Neuronal stem cell (in vitro differentiated cells): Measurements from ENCODE around the gene HDAC9.

Experiments
- DNase-seq: peaks from one replicate; pipeline ENCODE4 v3.0.0-alpha.2; 2013; ENCODE audit warnings: low spot score
- H2AFZ ChIP-seq: one replicate; pipeline ENCODE4 v1.6.1; 2013; ENCODE audit warnings: mild to moderate bottlenecking, low read length, inconsistent platforms
- H2AK5ac ChIP-seq: 2 replicates; pipeline ENCODE4 v1.6.1; 2013; ENCODE audit warnings: low read depth, mild to moderate bottlenecking, inconsistent platforms, low read length, moderate library complexity, mixed read lengths
- H2BK120ac ChIP-seq: 2 replicates; pipeline ENCODE4 v1.6.1; 2013; ENCODE audit warnings: low read depth, mild to moderate bottlenecking, inconsistent platforms, low read length, moderate library complexity, mixed read lengths
- H2BK12ac ChIP-seq: one replicate; pipeline ENCODE4 v1.6.1; 2013; ENCODE audit warnings: low read length, inconsistent platforms
- H2BK15ac ChIP-seq: 2 replicates; pipeline ENCODE4 v1.6.1; 2013; ENCODE audit warnings: mild to moderate bottlenecking, low read length, inconsistent platforms, mixed read lengths
- H2BK5ac ChIP-seq: one replicate; pipeline ENCODE4 v1.6.1; 2013; ENCODE audit warnings: inconsistent platforms, mild to moderate bottlenecking, low read length, moderate library complexity
- H3K14ac ChIP-seq: one replicate; pipeline ENCODE4 v1.6.1; 2013; ENCODE audit warnings: low read length, inconsistent platforms
- H3K18ac ChIP-seq: 2 replicates; pipeline ENCODE4 v1.6.1; 2013; ENCODE audit warnings: low read length, inconsistent platforms
- H3K23ac ChIP-seq: 2 replicates; pipeline ENCODE4 v1.6.1; 2013; ENCODE audit warnings: low read depth, mild to moderate bottlenecking, mixed read lengths, low read length, inconsistent platforms; ENCODE audit not compliant: poor library complexity
- H3K27ac ChIP-seq: replicated peaks from 3 replicates; pipeline ENCODE4 v1.5.1; 2013; ENCODE audit warnings: low read length, inconsistent platforms
- H3K27me3 ChIP-seq, 3 experiments: 2 replicates each; pipeline ENCODE4 v1.6.1; 2013; ENCODE audit warnings: low read length in 3 of 3, mild to moderate bottlenecking in 2 of 3, inconsistent platforms in 1 of 3, low read depth in 1 of 3, mixed read lengths in 1 of 3, moderate library complexity in 1 of 3; ENCODE audit not compliant: control insufficient read depth in 3 of 3, insufficient read depth in 3 of 3
- H3K36me3 ChIP-seq, 2 donors: replicated peaks in 1 of 2; 2 replicates each; pipeline ENCODE4 v1.6.1; 2013; ENCODE audit warnings: low read length in 2 of 2; ENCODE audit not compliant: control insufficient read depth in 2 of 2, insufficient read depth in 2 of 2
- H3K4ac ChIP-seq: 2 replicates; pipeline ENCODE4 v1.6.1; 2013; ENCODE audit warnings: inconsistent platforms, mild to moderate bottlenecking, low read length, moderate library complexity
- H3K4me1 ChIP-seq, 2 donors: 1 replicate in 1 of 2; 2 replicates in 1 of 2; pipeline ENCODE4 v1.6.1; 2013; ENCODE audit warnings: low read length in 2 of 2, low read depth in 1 of 2; ENCODE audit not compliant: control insufficient read depth in 2 of 2, insufficient read depth in 1 of 2
- H3K4me2 ChIP-seq: one replicate; pipeline ENCODE4 v1.6.1; 2013; ENCODE audit warnings: mild to moderate bottlenecking, low read length, inconsistent platforms; ENCODE audit not compliant: insufficient read depth, poor library complexity, severe bottlenecking
- H3K4me3 ChIP-seq, 2 donors: 2 replicates each; pipeline ENCODE4 v1.5.1; 2013; ENCODE audit warnings: low read length in 2 of 2, mild to moderate bottlenecking in 2 of 2, inconsistent platforms in 1 of 2, moderate library complexity in 1 of 2
- H3K79me1 ChIP-seq: one replicate; pipeline ENCODE4 v1.6.1; 2013; ENCODE audit warnings: low read depth, mild to moderate bottlenecking, inconsistent platforms, low read length, moderate library complexity
- H3K9ac ChIP-seq: one replicate; pipeline ENCODE4 v1.6.1; 2013; ENCODE audit warnings: mild to moderate bottlenecking, low read depth, low read length, inconsistent platforms; ENCODE audit not compliant: poor library complexity
- H3K9me3 ChIP-seq, 2 donors: replicated peaks in 1 of 2; 2 replicates each; pipeline versions ENCODE3 to v1.6.1; 2013; ENCODE audit warnings: low read length in 2 of 2, mild to moderate bottlenecking in 2 of 2, inconsistent platforms in 1 of 2, low read depth in 1 of 2, mixed read lengths in 1 of 2, moderate library complexity in 1 of 2; ENCODE audit not compliant: control insufficient read depth in 2 of 2, insufficient read depth in 1 of 2
- H4K8ac ChIP-seq: one replicate; pipeline ENCODE4 v1.6.1; 2013; ENCODE audit warnings: low read depth, mild to moderate bottlenecking, inconsistent platforms, low read length, moderate library complexity
- H4K91ac ChIP-seq: one replicate; pipeline ENCODE4 v1.6.1; 2013; ENCODE audit warnings: low read length, low read depth, mild to moderate bottlenecking, inconsistent platforms; ENCODE audit not compliant: poor library complexity
- WGBS, 2 donors: extraction: QIAGEN DNeasy Blood & Tissue Kit; methylation state at CpG; one replicate each; pipeline ENCODE4 v1.1.7; 2013; ENCODE audit warnings: missing lambda C conversion rate in 2 of 2, mixed read lengths in 1 of 2; ENCODE audit not compliant: insufficient read length in 2 of 2, insufficient replicate concordance in 1 of 2; ENCODE audit errors: extremely low coverage in 2 of 2; 5-methylcytosine and 5-hydroxymethylcytosine counted together

Gene HDAC9

GRCh38 chr7:18521945-18522566 lies 26.5 kb downstream of the HDAC9 start:
- H2BK12ac ChIP-seq, result no peak overlapping the region
- H3K9me3 ChIP-seq, result no peaks in the 10 kb centered on the region
- H2AFZ ChIP-seq, result peak overlapping the region; percentile 13
- H2BK120ac ChIP-seq, result no peak overlapping the region
- H3K4me1 ChIP-seq, result peaks cover 0 to 2% of the 10 kb centered on the region in 2 donors
- no peak overlapping the region for H3K4ac ChIP-seq
- no peak overlapping the region for H2BK5ac ChIP-seq
- no CpG with 5 or more reads among the region's 5 CpGs for WGBS, 2 donors
- no peak overlapping the region for H3K23ac ChIP-seq
- no peak overlapping the region for H4K91ac ChIP-seq
- no peak overlapping the region for H4K8ac ChIP-seq
- H3K36me3 ChIP-seq, result no peaks in the 10 kb centered on the region
- H3K79me1 ChIP-seq, result no peaks in the 10 kb centered on the region
- DNase-seq, result no peak
- peak overlapping the region; percentile 40 for H3K27ac ChIP-seq
- H2AK5ac ChIP-seq, result no peak overlapping the region
- no peaks in the 10 kb centered on the region for H3K27me3 ChIP-seq
- no peak overlapping the region for H3K4me3 ChIP-seq
- H3K14ac ChIP-seq, result no peak overlapping the region
- H3K9ac ChIP-seq, result no peak overlapping the region
- no peak overlapping the region for H2BK15ac ChIP-seq
- no peak overlapping the region for H3K4me2 ChIP-seq
- no peak overlapping the region for H3K18ac ChIP-seq

DNA sequence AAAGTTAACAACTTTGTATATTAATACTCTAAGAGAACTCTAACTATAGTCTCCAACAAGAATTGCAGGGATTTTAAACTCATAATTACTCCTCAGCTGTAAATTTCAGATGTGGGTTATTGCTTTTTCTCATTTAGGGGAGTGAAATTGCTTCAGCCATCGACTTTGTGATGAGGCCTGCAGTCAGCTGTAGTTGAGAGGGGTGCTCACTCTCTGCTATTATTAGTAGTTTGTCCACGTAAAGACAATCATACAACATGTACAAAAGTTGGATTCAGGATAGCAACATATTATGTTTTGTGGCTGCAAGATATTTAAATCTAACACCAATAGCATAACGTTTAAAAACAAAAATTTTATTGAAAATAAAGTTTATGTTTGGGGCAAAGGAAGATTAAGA lies 28.7 kb downstream of the HDAC9 start:
- Histone ChIP-seq H3K4me3 (no peak overlapping the region), H3K27ac (no peak overlapping the region), H3K4ac (no peak overlapping the region), H3K27me3 (no peaks in the 10 kb centered on the region), H2AFZ (no peak overlapping the region), H2BK120ac (no peak overlapping the region), H3K4me1 (peaks cover 0 to 2% of the 10 kb centered on the region in 2 donors), H3K23ac (no peak overlapping the region), H2BK15ac (no peak overlapping the region), H2BK5ac (no peak overlapping the region), H4K8ac (no peak overlapping the region), H3K18ac (no peak overlapping the region), H3K9me3 (no peaks in the 10 kb centered on the region), H3K14ac (no peak overlapping the region), H4K91ac (no peak overlapping the region), H3K4me2 (no peak overlapping the region), H2BK12ac (no peak overlapping the region), H3K79me1 (no peaks in the 10 kb centered on the region), H3K36me3 (no peaks in the 10 kb centered on the region), H2AK5ac (no peak overlapping the region), H3K9ac (no peak overlapping the region)
- DNase-seq, result no peak
- no CpG with 5 or more reads among the region's 3 CpGs for WGBS, 2 donors

GRCh38 chr7:18526368-18526878 lies 30.9 kb downstream of the HDAC9 start:
- no peak overlapping the region for H4K8ac ChIP-seq
- H3K4me3 ChIP-seq, result no peak overlapping the region
- no peak for DNase-seq
- H4K91ac ChIP-seq, result no peak overlapping the region
- no peak overlapping the region for H3K18ac ChIP-seq
- no peaks in the 10 kb centered on the region for H3K36me3 ChIP-seq
- no peak overlapping the region for H2AK5ac ChIP-seq
- no peak overlapping the region for H3K14ac ChIP-seq
- no peak overlapping the region for H2BK12ac ChIP-seq
- no peaks in the 10 kb centered on the region for H3K27me3 ChIP-seq
- H2AFZ ChIP-seq, result no peak overlapping the region
- no peak overlapping the region for H3K23ac ChIP-seq
- H3K4ac ChIP-seq, result no peak overlapping the region
- no peaks in the 10 kb centered on the region for H3K79me1 ChIP-seq
- no peak overlapping the region for H2BK120ac ChIP-seq
- no peak overlapping the region for H3K4me2 ChIP-seq
- no peaks in the 10 kb centered on the region for H3K9me3 ChIP-seq
- no peak overlapping the region for H3K27ac ChIP-seq
- H2BK15ac ChIP-seq, result no peak overlapping the region
- H2BK5ac ChIP-seq, result no peak overlapping the region
- peaks cover 0 to 2% of the 10 kb centered on the region in 2 donors for H3K4me1 ChIP-seq
- H3K9ac ChIP-seq, result no peak overlapping the region

- H2BK5ac ChIP-seq, result no peak overlapping the region
- no peak overlapping the region for H3K4me2 ChIP-seq
- no peak overlapping the region for H3K4ac ChIP-seq
- H3K9ac ChIP-seq, result no peak overlapping the region
- H3K27me3 ChIP-seq, result no peaks in the 10 kb centered on the region
- no peaks in the 10 kb centered on the region for H3K4me1 ChIP-seq
- H3K14ac ChIP-seq, result no peak overlapping the region
- no peak overlapping the region for H2BK12ac ChIP-seq
- H3K4me3 ChIP-seq, result no peak overlapping the region
- H2BK120ac ChIP-seq, result no peak overlapping the region
- H3K9me3 ChIP-seq, result no peaks in the 10 kb centered on the region
- H3K79me1 ChIP-seq, result no peaks in the 10 kb centered on the region
- no peak overlapping the region for H4K91ac ChIP-seq
- H2BK15ac ChIP-seq, result no peak overlapping the region
- H2AFZ ChIP-seq, result no peak overlapping the region
- no peaks in the 10 kb centered on the region for H3K36me3 ChIP-seq
- no peak for DNase-seq
- WGBS, 2 donors, result no CpG with 5 or more reads among the region's 1 CpG
- H3K23ac ChIP-seq, result no peak overlapping the region
- no peak overlapping the region for H2AK5ac ChIP-seq
- H3K18ac ChIP-seq, result no peak overlapping the region
- H3K27ac ChIP-seq, result no peak overlapping the region
- no peak overlapping the region for H4K8ac ChIP-seq
These were observed 33.7 kb downstream of the HDAC9 start for GRCh38 chr7:18529239-18529638.
